ENCODE data around the gene PPHLN1. TPM values are rescaled to one million over a fixed set of nuclear protein-coding genes. Genes with fewer than 3 reads are reported as not detected.

PPHLN1 gene
- total RNA-seq, 1 donor from 2014 or later = 65.3 TPM

- Histone ChIP-seq H3K36me3 (ENCODE audit: insufficient read depth, low read length) (peaks cover 32% of the 10 kb centered on the region), H3K4me3 (ENCODE audit: insufficient read depth, low read depth, low read length) (no peak overlapping the region), H3K9ac (ENCODE audit: low read length) (no peak overlapping the region), H3K27ac (ENCODE audit: low read depth, low read length) (peak overlapping the region; percentile 22), H2AFZ (ENCODE audit: low read depth, low read length) (no peak overlapping the region), H3K4me2 (ENCODE audit: low read length) (no peak overlapping the region), H3K27me3 (ENCODE audit: insufficient read depth, low read length) (no peaks in the 10 kb centered on the region), H3K4me1 (ENCODE audit: insufficient read depth, low read length) (peaks cover 22% of the 10 kb centered on the region), H4K20me1 (ENCODE audit: insufficient read depth, low read length) (peaks cover 78% of the 10 kb centered on the region), H3K9me3 (ENCODE audit: insufficient read depth, low read depth, low read length) (no peaks in the 10 kb centered on the region), H3K79me2 (ENCODE audit: insufficient read depth, low read length) (peaks cover 74% of the 10 kb centered on the region)
- Mint-ChIP-seq H3K36me3 (ENCODE audit: low read depth, unreplicated experiment) (peaks cover 16% of the 10 kb centered on the region), H3K4me1 (ENCODE audit: low read depth, unreplicated experiment) (peaks cover 57% of the 10 kb centered on the region), H3K4me3 (ENCODE audit: unreplicated experiment) (no peak overlapping the region), H3K27me3 (ENCODE audit: low read depth, unreplicated experiment) (no peaks in the 10 kb centered on the region), H3K27ac (ENCODE audit: unreplicated experiment) (peak overlapping the region; percentile 66), H3K9me3 (ENCODE audit: unreplicated experiment) (no peaks in the 10 kb centered on the region)
- TF ChIP-seq EZH2 (IDR thresholded peaks at IDR 0.05; ENCODE audit: insufficient read depth, low read length) (no peak), CTCF (IDR thresholded peaks at IDR 0.05; ENCODE audit: insufficient read depth, low read depth, low read length) (no peak)
- peak; percentile 65 for DNase-seq (ENCODE audit: low read depth)
- FAIRE-seq = no peak
These were observed 147.2 kb downstream of the PPHLN1 start for GRCh38 chr12:42473130-42473529.

- Histone ChIP-seq H3K4me3 (ENCODE audit: insufficient read depth, low read depth, low read length) (no peak overlapping the region), H3K27me3 (ENCODE audit: insufficient read depth, low read length) (no peaks in the 10 kb centered on the region), H4K20me1 (ENCODE audit: insufficient read depth, low read length) (peaks cover 78% of the 10 kb centered on the region), H3K27ac (ENCODE audit: low read depth, low read length) (no peak overlapping the region), H3K4me1 (ENCODE audit: insufficient read depth, low read length) (peaks cover 22% of the 10 kb centered on the region), H3K36me3 (ENCODE audit: insufficient read depth, low read length) (peaks cover 28% of the 10 kb centered on the region), H3K79me2 (ENCODE audit: insufficient read depth, low read length) (peaks cover 78% of the 10 kb centered on the region), H2AFZ (ENCODE audit: low read depth, low read length) (no peak overlapping the region), H3K9ac (ENCODE audit: low read length) (no peak overlapping the region), H3K9me3 (ENCODE audit: insufficient read depth, low read depth, low read length) (no peaks in the 10 kb centered on the region), H3K4me2 (ENCODE audit: low read length) (no peak overlapping the region)
- Mint-ChIP-seq H3K36me3 (ENCODE audit: low read depth, unreplicated experiment) (peaks cover 14% of the 10 kb centered on the region), H3K27me3 (ENCODE audit: low read depth, unreplicated experiment) (no peaks in the 10 kb centered on the region), H3K9me3 (ENCODE audit: unreplicated experiment) (no peaks in the 10 kb centered on the region), H3K27ac (ENCODE audit: unreplicated experiment) (peak overlapping the region; percentile 66), H3K4me1 (ENCODE audit: low read depth, unreplicated experiment) (peaks cover 54% of the 10 kb centered on the region), H3K4me3 (ENCODE audit: unreplicated experiment) (no peak overlapping the region)
- no peak for TF ChIP-seq CTCF (IDR thresholded peaks at IDR 0.05; ENCODE audit: insufficient read depth, low read depth, low read length)
- no peak for TF ChIP-seq EZH2 (IDR thresholded peaks at IDR 0.05; ENCODE audit: insufficient read depth, low read length)
- no peak for DNase-seq (ENCODE audit: low read depth)
- no peak for FAIRE-seq
These were observed 147.6 kb downstream of the PPHLN1 start for GRCh38 chr12:42473561-42473960.

DNA sequence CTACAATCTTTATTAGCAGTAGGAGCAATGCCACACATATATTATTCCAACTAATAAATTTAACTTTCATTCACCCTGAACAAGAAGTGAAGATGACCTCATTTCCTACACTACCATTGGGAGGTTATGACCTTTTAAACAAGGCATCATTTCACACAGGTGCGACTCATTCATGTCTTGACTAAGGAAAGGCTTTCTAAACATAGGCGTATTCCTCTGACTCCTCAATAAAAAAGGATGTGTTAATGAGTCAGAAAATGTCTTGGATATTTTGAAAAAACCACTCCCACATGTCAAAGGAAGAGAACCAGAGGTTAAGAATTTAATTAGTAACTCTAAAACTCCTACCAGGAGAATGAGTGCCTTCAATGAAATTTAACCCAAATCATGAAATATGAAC is 148.4 kb downstream of the PPHLN1 start:
- no peak overlapping the region for H2AFZ ChIP-seq (ENCODE audit: low read depth, low read length)
- no peak for TF ChIP-seq EZH2 (IDR thresholded peaks at IDR 0.05; ENCODE audit: insufficient read depth, low read length)
- no peak for TF ChIP-seq CTCF (IDR thresholded peaks at IDR 0.05; ENCODE audit: insufficient read depth, low read depth, low read length)
- H3K27me3 ChIP-seq (ENCODE audit: insufficient read depth, low read length) = no peaks in the 10 kb centered on the region
- peaks cover 79% of the 10 kb centered on the region for H4K20me1 ChIP-seq (ENCODE audit: insufficient read depth, low read length)
- FAIRE-seq = no peak
- peak overlapping the region; percentile 5 for H3K27ac Mint-ChIP-seq (ENCODE audit: unreplicated experiment)
- H3K79me2 ChIP-seq (ENCODE audit: insufficient read depth, low read length) = peaks cover 86% of the 10 kb centered on the region
- no peaks in the 10 kb centered on the region for H3K9me3 ChIP-seq (ENCODE audit: insufficient read depth, low read depth, low read length)
- no peak overlapping the region for H3K27ac ChIP-seq (ENCODE audit: low read depth, low read length)
- H3K9me3 Mint-ChIP-seq (ENCODE audit: unreplicated experiment) = no peaks in the 10 kb centered on the region
- H3K4me3 Mint-ChIP-seq (ENCODE audit: unreplicated experiment) = no peak overlapping the region
- H3K4me2 ChIP-seq (ENCODE audit: low read length) = peak overlapping the region; percentile 31
- H3K4me3 ChIP-seq (ENCODE audit: insufficient read depth, low read depth, low read length) = no peak overlapping the region
- H3K36me3 ChIP-seq (ENCODE audit: insufficient read depth, low read length) = peaks cover 20% of the 10 kb centered on the region
- no peaks in the 10 kb centered on the region for H3K27me3 Mint-ChIP-seq (ENCODE audit: low read depth, unreplicated experiment)
- peak; percentile 76 for DNase-seq (ENCODE audit: low read depth)
- H3K36me3 Mint-ChIP-seq (ENCODE audit: low read depth, unreplicated experiment) = peaks cover 8% of the 10 kb centered on the region
- peaks cover 20% of the 10 kb centered on the region for H3K4me1 ChIP-seq (ENCODE audit: insufficient read depth, low read length)
- H3K4me1 Mint-ChIP-seq (ENCODE audit: low read depth, unreplicated experiment) = peaks cover 45% of the 10 kb centered on the region
- H3K9ac ChIP-seq (ENCODE audit: low read length) = no peak overlapping the region
